ENCODE results near the gene CDC14B. TPM values are rescaled to one million over a fixed set of nuclear protein-coding genes. Genes with fewer than 3 reads are reported as not detected.

The CDC14B gene
- total RNA-seq, 6 experiments from 2014 or later, result 13.7 to 38.0 (median 25.7) TPM

- Histone ChIP-seq H3K36me3 (no peaks in the 10 kb centered on the region), H3K27me3 (no peaks in the 10 kb centered on the region), H3K4me3 (no peak overlapping the region), H3K4me1 (peaks cover 0 to 23% (median 5%) of the 10 kb centered on the region in 4 donors), H3K27ac (no peak overlapping the region), H3K9me3 (no peaks in the 10 kb centered on the region)
- intact Hi-C loops (cut with DNase I), result no loop called here
- no peak for DNase-seq
- TF ChIP-seq CTCF (IDR thresholded peaks at IDR 0.05) (no peak), POLR2A (IDR thresholded peaks at IDR 0.05) (no peak)
- no CpG with 5 or more reads among the region's 17 CpGs for WGBS (ENCODE audit: insufficient coverage, low coverage, low lambda C conversion rate, missing lambda C conversion rate)
- no peak for ATAC-seq
Measured at GRCh38 chr9:96497117-96497399, 122.6 kb downstream of the CDC14B start.

- H3K27me3 ChIP-seq, result no peaks in the 10 kb centered on the region
- intact Hi-C loops (cut with DNase I), result no loop called here
- H3K9me3 ChIP-seq, result no peaks in the 10 kb centered on the region
- no peak for DNase-seq
- no peak overlapping the region for H3K4me3 ChIP-seq
- ATAC-seq, result no peak
- no peaks in the 10 kb centered on the region for H3K36me3 ChIP-seq
- TF ChIP-seq CTCF (IDR thresholded peaks at IDR 0.05), result no peak
- no peak for TF ChIP-seq POLR2A (IDR thresholded peaks at IDR 0.05)
- peaks cover 0 to 25% (median 7%) of the 10 kb centered on the region in 4 donors for H3K4me1 ChIP-seq
- 96% methylated on average over 5 of the region's 55 CpGs for WGBS (ENCODE audit: insufficient coverage, low coverage, low lambda C conversion rate, missing lambda C conversion rate)
- H3K27ac ChIP-seq, result no peak overlapping the region
Measured at GRCh38 chr9:96496368-96497116, 123.1 kb downstream of the CDC14B start.

- no peak for DNase-seq
- Histone ChIP-seq H3K4me1 (peaks cover 0 to 32% (median 11%) of the 10 kb centered on the region in 4 donors), H3K9me3 (no peaks in the 10 kb centered on the region), H3K36me3 (peaks cover 0 to under 1% (median 0%) of the 10 kb centered on the region in 4 donors), H3K4me3 (no peak overlapping the region), H3K27me3 (no peaks in the 10 kb centered on the region), H3K27ac (no peak overlapping the region)
- 63% methylated on average over 8 of the region's 11 CpGs for WGBS (ENCODE audit: insufficient coverage, low coverage, low lambda C conversion rate, missing lambda C conversion rate)
- no peak for TF ChIP-seq POLR2A (IDR thresholded peaks at IDR 0.05)
- no peak for TF ChIP-seq CTCF (IDR thresholded peaks at IDR 0.05)
- ATAC-seq, result no peak
- intact Hi-C loops (cut with DNase I), result no loop called here
Measured at GRCh38 chr9:96495341-96495740, 124.3 kb downstream of the CDC14B start.

- Histone ChIP-seq H3K9me3 (no peaks in the 10 kb centered on the region), H3K4me1 (peaks cover 0 to 42% (median 14%) of the 10 kb centered on the region in 4 donors), H3K36me3 (peaks cover 0 to 3% (median 0%) of the 10 kb centered on the region in 4 donors), H3K27ac (peak overlapping the region in 1 of 3 donors; percentile 13), H3K27me3 (no peaks in the 10 kb centered on the region), H3K4me3 (no peak overlapping the region)
- TF ChIP-seq POLR2A (IDR thresholded peaks at IDR 0.05) (no peak), CTCF (IDR thresholded peaks at IDR 0.05) (no peak)
- ATAC-seq (no peak), DNase-seq (no peak)
- intact Hi-C loops (cut with DNase I), result no loop called here
- WGBS (ENCODE audit: insufficient coverage, low coverage, low lambda C conversion rate, missing lambda C conversion rate), result 100% methylated on average over 1 of the region's 8 CpGs
Measured at GRCh38 chr9:96494215-96494800, 125.3 kb downstream of the CDC14B start.
